DMS53 (cell line): ENCODE measurements around the gene TPRG1.

ENCODE experiments used
- DNase-seq: peaks from one replicate; lab custom pipeline; 2025; lab: John Stamatoyannopoulos, UW

Gene TPRG1

DNA sequence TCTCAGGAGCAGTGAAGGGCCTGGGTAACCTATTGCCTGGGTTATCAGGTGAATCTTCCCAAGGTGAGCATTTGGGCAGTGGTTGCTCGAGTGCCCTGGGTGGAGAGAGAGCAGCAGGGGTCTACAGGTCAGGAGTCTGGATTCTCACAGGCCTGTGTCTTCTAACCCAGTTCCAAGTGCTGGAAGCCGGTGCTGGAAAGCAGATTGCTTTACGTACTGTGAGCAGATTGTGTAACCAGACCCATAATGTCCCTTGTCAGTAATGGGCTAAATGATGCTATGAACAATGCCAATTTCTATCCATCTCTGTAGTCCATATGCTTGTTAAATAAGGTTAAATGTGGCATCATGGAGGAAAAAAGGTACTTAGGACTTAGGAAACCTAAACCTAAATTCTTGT lies 106.5 kb downstream of the TPRG1 start:
- no peak for DNase-seq

DNA sequence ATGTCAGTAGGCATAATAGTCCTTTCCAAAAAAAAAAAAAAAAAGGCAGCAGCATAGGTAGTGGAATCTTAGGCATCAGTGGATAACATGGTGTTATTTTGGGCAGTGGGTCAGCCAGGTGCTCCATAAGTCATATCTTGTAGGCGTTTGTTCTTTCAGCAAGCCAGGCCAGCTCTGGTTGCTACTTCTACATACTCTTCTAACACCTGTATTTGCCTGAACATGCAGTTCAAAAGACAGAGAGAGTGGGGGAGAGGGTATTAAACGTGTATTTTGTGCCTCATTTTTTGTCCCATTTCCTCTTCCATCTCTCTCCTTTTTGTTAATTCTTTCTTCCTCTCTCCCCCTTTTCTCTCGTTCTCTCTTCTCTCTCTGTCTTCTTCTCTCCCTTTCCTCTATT lies 110.4 kb downstream of the TPRG1 start:
- DNase-seq = no peak

DNA sequence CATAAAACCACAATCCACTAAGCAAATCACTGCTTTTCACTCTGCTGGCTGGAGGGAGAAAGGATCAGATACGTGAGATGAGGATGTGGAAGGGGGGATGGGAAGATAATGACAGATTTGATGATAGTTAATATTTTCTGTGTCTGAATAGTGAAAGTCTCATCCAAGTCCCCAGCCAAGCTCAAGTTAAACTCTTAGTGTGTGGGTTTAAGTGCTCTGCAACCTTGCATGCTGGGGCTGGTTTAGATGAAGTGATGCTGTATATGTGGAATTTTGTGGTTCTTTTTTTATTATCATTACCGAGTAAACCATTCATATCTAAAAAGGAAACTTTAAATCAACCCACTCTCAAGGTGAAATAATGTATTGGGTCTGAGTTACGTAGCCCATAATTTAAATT lies 111.0 kb downstream of the TPRG1 start:
- no peak for DNase-seq

DNA sequence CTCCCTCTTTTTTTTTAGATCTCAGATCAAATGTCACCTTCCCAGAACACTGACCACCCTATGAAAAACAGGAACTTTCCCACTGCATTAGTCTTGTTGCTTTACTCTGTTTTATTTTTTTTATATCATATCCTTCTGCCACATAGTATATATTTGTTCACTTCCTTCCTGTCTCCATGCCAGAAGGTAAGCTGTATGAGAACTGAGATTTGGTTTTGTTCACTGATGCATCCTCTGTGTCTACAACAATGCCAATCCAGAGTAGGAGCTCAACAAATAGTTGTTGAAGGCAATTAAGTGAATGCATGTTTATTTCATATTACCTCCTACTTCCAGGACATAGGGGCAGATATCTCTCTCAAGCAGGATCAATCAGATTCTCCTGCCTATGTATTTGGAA lies 114.4 kb downstream of the TPRG1 start:
- no peak for DNase-seq

DNA sequence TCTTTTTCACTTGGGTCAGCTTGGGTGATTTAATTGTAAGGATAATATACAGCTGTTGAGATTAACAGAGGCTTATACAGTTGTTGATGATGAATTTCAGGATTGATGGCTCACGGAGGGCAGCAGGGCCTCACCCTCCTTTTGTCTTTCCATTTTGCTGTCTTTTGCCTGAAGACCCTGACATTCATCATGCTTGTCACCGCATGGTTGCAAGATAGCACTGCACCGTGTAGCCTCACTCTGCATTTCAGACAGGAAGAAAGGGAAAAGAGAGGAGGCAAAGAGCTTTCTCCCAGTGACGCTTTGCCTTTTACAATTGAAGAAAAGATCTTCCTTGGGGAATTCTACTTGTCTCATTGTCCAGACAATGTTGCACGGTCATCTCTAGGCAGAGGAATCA lies 115.1 kb downstream of the TPRG1 start:
- no peak for DNase-seq

DNA sequence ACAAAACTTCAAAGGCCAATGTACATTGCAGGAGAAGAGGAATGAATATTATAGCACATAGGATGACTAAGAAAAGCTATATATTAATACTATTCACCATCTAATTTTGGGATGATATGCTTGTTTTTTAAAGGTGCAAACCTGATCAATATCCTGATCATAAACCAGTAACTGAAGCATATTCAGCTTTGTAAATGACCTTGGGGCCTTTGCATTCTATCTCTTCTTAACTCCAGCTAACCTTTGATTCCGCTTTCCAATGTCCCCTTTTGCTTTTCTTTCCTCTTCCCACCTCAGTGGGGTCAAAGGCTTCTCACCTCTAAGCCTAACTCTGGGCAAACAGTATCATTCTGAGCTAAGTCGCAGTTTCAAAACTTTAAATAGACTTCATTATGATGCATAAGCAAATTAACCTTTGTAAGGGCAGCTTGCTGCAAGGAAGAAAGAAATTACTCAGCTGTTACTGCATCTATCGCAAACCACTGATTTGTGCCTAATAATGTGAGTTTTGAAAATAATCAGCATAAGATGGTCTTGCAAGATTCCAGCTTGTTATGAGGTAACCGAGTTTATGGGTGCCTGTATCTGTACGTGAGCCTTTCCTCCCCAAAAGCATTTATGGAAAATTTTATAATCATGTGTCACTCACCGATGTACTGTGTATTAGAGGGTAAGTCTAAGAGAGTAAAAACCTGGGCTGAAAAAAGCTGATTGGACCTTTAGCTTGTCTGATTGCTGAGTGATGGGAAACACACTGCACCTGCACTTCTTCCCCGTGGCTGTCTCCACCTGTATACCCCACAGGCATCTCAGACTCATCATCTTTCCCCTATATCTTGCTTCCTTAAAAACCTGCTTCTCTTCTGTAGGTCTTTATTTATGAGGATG lies 116.8 kb downstream of the TPRG1 start:
- DNase-seq = no peak

DNA sequence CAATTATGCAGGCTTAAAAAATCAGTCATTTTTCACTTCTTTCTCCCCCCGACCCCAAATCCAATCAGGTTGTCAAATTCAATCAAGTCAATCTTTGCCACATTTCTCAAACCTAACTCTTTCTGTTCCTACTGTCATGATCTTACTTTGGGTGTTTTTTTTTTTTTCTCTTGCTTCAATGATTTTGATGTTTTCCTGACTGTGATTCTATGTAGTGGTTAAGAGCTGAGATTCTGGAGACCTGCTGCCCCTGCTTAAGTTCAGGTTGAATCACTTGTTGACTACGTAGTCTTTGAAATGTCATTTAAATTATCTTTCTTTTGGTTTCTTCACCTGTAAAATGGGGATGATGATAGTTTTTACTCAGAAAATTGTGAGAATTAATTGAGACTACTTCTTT lies 117.5 kb downstream of the TPRG1 start:
- DNase-seq = no peak

DNA sequence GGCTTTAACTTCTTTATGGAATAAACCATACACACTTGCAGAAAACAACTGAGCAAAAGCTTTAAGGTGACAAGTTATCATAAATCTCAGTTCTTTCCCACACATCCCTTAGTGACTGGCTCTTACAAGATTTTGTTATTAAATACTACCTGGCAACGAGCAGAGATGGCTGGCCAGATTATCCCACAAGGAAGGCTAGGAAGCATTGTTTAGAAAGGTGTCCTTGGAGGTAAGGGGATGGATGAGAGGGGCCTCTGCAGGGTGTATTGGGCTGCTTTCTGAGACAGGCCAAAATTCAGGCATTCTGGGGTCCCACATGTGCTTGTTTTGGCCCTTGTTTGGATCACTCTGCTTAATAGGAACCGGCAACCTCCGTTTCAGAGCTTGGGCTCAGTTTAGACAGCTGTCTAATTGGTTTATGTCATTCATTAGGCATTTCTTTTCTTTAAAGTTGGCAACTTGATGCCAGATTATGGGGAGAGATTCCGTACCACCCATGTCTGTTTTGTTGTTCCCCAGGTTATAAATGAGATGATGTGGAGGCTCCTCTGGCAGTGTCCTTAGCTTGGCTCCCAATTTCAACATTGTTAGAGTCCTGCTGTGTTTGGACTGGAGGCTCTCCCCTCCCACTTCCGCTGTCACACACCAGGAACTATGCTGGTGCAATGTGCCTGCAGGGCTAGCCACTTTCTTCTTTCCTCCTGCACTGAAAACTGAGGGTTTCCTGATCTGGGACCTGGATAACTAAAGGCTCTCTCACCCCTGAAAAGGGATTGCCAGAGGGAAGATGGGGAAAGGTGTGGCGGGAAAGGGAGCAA lies 121.1 kb downstream of the TPRG1 start:
- DNase-seq = no peak

DNA sequence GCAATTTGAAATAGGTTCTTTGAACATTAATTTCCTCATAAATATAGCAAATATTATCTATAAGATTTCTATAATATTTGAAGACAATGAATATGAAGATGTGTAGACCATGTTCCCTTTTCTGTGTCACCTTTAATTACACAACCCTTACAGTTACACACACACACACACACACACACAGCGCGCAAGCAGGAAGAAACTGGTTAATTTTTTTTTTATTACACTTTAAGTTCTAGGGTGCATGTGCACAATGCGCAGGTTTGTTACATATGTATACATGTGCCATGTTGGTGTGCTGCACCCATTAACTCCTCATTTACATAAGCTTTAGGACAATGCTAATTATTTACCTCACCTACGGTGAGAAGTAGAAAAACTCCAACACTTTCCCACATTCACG lies 122.9 kb downstream of the TPRG1 start:
- DNase-seq = no peak

DNA sequence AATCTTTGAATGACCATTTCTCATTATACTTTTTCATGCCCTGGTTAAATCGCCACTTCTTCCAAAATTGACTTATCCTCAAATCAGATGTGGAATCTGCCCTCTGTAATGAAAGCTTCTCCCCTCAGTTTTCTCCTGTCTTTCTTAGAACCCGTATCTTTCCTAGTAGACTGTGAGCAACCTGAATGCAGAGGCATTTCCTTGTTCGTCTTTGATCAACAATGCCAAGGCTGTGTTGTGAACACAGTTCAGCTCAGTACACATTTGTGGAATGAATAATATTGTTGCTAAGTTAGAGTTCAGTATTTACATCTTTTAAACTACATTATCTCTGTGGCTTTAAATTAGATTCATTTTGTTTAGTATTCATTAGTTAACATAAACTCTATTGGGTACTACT lies 123.3 kb downstream of the TPRG1 start:
- no peak for DNase-seq

DNA sequence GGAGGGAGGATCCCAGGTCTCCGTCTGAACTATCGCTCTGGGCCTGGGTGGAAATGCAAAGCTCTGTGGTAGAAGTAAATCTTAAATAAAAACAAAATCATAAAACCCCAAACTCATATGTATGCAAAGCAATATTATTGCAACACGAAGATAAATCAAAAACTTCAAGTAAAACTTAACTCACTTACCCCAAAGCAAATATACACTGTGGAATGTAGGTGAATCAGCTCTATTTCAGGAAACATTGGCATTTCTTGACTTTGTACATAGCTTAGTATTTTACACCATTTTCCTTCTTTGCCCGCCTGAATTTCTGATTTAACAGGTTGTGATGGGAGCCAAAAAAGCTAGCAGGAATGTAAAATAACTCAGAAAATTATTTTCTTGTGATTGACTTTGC lies 126.2 kb downstream of the TPRG1 start:
- DNase-seq = no peak

DNA sequence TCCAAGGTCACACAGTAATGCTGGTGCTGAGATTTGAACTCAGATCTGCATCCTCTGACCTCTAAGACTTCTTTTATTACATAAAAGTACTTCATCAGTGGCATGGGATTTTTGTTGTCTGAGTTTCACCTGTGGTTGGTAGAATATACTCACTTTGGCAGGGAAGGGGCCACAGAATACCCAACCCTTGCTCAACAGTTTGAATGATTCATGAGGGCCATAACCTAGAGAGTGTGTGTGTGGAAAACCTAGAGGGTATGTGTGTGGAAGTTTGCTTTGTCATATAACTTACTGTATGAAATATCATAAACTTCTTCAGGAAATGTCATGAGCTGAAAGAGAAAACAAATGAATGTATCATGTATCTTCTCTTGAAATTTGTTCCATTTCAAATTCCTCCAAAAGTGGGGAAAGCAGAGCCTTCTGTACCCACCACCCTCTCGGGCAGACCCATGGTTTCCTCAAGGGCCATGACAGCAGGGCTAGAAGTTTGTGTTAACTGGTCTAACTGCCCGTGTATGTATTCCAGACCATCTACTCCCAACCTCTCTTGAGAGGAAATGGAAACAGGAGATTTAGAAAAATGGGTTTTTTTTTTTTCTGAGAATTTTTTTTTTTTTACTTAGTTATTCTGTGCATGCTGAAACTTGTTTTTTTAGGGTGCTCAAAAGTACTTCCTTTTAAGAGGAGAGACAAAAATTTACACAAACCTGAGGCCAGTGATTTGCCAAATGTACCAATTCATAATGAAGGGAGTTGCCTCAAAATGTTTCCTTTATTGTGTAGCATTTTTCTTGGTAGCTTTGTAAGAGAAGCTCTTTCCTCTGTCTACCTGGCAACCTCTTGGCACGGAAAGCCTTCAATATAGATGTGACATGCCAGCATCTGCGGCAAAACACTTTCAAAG lies 127.0 kb downstream of the TPRG1 start:
- DNase-seq = no peak

DNA sequence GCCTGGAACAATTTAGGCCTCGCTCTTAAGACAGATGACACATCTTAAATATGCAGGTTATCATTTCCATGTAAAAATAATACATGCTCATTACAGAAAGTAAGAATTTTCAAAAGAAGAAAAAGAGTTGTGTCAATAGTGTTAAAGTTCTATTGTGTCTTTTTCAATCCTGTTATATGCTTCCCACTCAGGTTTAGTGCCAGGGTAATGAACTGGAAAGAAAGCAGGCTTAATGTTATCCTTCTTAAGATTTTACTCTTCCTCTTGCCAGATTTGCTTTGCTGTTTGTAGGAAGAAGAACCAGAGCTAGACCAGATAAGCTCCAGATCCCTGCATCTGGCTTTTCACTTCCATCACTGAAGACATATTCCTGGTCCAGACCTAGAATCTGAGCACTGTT lies 128.6 kb downstream of the TPRG1 start:
- DNase-seq = no peak

DNA sequence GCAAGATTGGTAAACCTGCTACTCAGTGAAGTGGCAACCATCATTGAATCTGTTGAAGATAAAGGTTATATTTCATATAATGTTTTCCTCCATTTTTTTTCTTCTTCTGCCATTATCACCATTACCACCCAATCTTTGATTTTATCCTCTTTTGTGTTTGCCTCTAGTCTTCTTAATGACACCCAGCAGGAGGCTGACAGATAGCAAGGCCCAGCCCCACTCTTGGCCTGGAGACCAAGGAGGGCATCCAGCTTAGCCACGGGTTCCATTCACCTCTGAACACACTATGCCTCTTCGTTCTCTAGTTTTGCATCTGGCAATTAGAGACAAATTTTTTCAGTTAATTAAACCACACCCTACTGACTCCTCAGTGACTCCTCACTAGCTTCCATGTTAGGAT lies 129.7 kb downstream of the TPRG1 start:
- DNase-seq = no peak

DNA sequence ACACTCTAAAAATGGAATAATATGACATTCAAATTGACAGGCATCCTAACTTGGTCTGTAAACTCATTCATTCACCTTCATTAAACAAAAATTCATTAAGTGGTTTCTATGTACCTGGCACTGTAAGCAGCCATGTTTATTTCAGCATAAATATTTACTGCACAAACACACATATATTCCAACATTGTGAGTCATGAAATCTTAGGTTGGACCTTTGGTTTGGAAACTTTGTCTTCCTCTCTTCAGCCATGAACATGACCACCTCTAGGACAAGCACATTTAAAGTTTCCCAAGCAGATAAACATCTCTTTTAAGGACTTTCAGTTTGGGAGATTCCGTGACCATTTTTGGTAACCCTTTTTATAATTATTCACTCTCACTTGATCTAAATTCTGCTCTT lies 131.8 kb downstream of the TPRG1 start:
- peak; percentile 20 for DNase-seq

DNA sequence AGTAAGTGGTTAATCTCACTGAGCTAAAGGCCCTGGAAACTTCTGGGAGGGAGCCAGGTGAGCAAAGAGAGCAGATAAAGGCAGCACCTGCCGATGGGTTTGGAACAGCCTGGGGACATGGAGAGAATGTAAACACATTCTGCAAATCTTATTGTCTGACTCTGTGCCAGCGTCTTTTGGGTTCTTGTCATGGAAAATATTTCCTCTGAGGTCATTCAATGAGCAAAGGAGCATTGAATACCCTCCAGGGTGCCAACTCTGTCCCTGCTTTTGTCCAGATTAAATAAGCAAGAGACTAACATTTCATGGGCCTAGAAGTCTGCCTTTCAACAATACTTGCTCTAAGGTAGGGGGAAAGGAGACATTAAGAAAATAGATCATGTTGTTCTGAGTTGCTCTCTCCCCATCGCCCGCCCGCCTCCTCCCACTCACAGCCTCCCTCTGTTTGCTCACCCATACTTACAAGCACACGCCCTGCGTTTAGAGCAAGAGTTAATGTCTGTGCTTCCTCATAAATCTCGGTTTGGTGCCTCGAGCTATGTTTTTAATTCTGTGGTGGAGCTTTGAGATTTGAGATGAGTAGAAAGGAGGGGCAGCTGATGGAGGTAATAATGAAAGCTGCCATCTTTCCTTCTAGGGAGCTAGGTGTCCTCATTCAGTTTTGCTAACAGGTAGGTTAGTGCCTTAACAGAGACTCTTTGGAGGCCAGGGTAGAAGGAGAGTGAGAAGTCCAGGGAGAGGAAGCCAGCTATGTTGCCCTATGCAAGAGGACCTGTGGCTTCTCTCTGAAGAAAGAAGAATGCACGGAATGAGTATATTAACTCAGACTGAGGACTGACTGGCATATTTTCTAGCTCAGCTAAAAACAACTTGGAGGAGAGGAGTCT lies 132.9 kb downstream of the TPRG1 start:
- DNase-seq = peak; percentile 81

DNA sequence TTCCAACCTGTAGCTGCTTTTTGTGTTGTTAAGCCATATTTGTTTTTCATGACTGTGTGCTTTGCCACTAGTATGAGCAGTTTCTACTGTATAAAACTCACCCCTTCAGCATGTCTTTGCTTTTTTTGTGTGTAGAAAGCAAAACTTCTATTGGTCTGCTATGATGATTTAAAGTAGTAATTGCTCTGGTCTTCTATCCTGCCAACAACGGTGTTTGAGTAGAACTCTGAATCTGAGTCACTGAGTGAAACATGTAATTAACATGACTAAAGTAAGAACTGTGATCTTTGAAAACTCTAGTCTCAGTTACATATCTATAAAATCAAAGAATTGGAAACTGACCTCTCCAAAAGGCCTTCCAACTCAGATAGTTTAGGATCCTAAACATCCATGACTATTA lies 133.6 kb downstream of the TPRG1 start:
- no peak for DNase-seq

DNA sequence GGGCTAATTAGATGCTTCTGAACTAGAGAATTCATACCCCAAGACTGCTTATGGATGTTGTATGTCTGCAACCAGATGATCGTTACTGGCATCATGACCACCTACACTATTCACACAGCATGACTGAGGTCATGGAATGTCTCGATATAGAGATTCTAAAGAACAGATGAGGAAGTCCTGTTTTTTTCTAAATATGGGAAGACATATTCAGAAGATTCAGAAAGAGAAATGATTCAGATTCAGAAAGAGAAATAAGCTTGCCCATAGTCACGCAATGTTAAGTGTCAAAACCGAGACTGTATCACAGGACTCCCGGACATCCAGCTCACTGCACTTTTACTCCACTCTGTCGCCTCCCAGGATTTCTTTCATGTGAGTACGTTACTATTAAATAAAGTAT lies 136.2 kb downstream of the TPRG1 start:
- DNase-seq = no peak

DNA sequence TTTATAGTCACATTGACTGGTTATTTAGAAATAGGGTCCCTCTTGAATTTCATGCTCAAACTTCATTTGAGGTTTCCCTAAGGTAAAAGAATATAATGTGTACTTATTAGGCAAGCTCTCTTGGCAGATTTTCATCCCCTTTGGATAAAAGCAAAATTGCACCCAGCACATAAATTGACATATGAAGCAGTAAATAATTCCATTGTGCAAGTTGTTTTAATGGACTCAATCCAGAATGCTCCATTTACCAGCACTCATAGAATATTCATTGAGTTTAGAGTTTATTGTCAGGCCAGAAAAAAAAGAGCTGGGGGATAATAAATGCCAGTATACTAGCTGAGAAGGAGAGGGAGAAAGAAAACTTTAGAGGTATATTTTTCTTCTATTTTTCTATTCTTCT lies 136.8 kb downstream of the TPRG1 start:
- DNase-seq = no peak

DNA sequence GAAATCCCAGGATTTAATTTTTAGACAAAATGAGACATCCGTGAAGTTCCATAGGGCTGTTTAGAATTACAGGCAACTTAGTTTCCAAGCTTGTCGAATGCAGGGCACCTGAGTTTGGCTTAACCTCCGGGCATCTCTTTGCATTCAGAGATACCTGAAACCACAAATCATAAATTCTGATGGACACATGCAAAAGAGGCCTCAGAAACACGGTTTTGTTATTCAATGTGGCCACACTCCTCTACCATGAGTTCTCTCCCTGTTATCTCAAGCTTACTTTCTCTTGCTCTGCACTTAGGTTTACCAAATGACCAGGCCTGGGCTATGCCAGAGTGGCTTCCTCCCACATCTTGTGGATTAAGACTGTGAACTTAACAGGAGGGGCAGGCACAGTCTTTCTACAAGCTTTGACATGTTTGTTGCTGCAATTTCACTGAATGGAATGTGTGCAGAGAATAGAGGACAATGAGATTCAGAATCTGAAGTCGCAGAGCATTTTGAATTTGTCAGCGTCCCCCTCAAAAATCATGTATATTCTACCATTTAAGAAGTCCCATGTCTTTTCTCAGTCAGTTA lies 137.7 kb downstream of the TPRG1 start:
- no peak for DNase-seq

DNA sequence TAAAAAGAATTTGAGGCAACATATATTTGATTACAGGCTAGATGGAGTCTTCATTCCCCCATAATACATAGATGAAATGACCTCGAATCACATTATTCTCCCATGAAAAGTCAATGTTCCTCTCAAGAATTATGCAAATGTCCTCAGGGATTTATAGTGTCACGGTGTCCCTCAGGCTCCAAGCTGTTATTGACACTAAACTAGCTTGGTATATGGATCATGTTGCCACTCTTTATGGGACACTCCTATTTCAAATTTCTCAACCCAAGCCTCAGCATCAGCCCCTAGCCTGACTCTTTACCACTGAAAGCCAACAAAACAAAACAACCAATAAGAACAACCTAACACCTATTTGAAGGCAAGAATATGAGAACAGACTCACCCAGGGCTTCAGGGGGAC lies 139.8 kb downstream of the TPRG1 start:
- no peak for DNase-seq
